DOHH2 (cell line): ENCODE measurements around the gene CLIC1.

ENCODE experiments used
- H3F3A ChIP-seq: fragments of 200-600 bp; sonication (generic), shearing (Covaris generic); 2 replicates; pipeline ENCODE4 v1.6.0; 2016; ENCODE audit warnings: antibody characterized with exemption, mild to moderate bottlenecking; ENCODE audit not compliant: control insufficient read depth, insufficient read depth
- H3K27ac ChIP-seq: fragments of 200-600 bp; sonication (generic); 2 replicates; pipeline ENCODE4 v1.5.1; 2014; ENCODE audit warnings: low read depth, mild to moderate bottlenecking, low read length, moderate library complexity
- H3K27me3 ChIP-seq: fragments of 200-600 bp; sonication (generic); 2 replicates; pipeline ENCODE4 v1.6.1; 2014; ENCODE audit warnings: mild to moderate bottlenecking, low read length, mixed read lengths; ENCODE audit not compliant: control insufficient read depth
- H3K36me3 ChIP-seq: fragments of 200-600 bp; sonication (generic); 2 replicates; pipeline ENCODE4 v1.6.1; 2014; ENCODE audit warnings: mild to moderate bottlenecking, low read length, moderate library complexity, mixed read lengths; ENCODE audit not compliant: control insufficient read depth
- H3K4me1 ChIP-seq: fragments of 200-600 bp; sonication (generic); 2 replicates; pipeline ENCODE4 v1.6.1; 2014; ENCODE audit warnings: mild to moderate bottlenecking, low read length, mixed read lengths; ENCODE audit not compliant: control insufficient read depth
- H3K4me2 ChIP-seq: fragments of 200-600 bp; sonication (generic); 2 replicates; pipeline ENCODE4 v1.6.0; 2014; ENCODE audit warnings: mild to moderate bottlenecking, low read length, moderate library complexity
- H3K4me3 ChIP-seq: fragments of 200-600 bp; sonication (generic); 2 replicates; pipeline ENCODE4 v1.5.1; 2014; ENCODE audit warnings: mild to moderate bottlenecking, low read length, mixed read lengths
- H3K79me2 ChIP-seq: fragments of 200-600 bp; sonication (generic); 2 replicates; pipeline ENCODE4 v1.6.1; 2014; ENCODE audit warnings: mild to moderate bottlenecking, low read length, mixed read lengths; ENCODE audit not compliant: control insufficient read depth
- H3K9me2 ChIP-seq: fragments of 200-600 bp; sonication (generic); replicated peaks from 2 replicates; pipeline ENCODE4 v1.6.1; 2014; ENCODE audit warnings: mild to moderate bottlenecking, low read length, mixed read lengths; ENCODE audit not compliant: control insufficient read depth
- H3K9me3 ChIP-seq: fragments of 200-600 bp; sonication (generic); 2 replicates; pipeline ENCODE4 v1.6.1; 2014; ENCODE audit warnings: antibody characterized with exemption, low read length, mixed read lengths; ENCODE audit not compliant: control insufficient read depth, insufficient read depth
- H4K20me1 ChIP-seq: fragments of 200-600 bp; sonication (generic); 2 replicates; pipeline ENCODE4 v1.6.0; 2014; ENCODE audit warnings: low read depth, mild to moderate bottlenecking, antibody characterized with exemption, low read length, moderate library complexity; ENCODE audit not compliant: control insufficient read depth, insufficient read depth
- CTCF ChIP-seq: fragments of 200-600 bp; sonication (generic); IDR thresholded peaks from one replicate; pipeline ENCODE4 v1.5.1; 2014; ENCODE audit warnings: antibody characterized with exemption, mild to moderate bottlenecking, low read depth, low read length; ENCODE audit not compliant: poor library complexity, severe bottlenecking
- EZH2phosphoT487 ChIP-seq: fragments of 200-600 bp; sonication (generic); IDR thresholded peaks from 2 replicates; pipeline ENCODE4 v1.6.1; 2017; ENCODE audit warnings: borderline replicate concordance, mild to moderate bottlenecking, antibody characterized with exemption, low read length, moderate library complexity, mixed read lengths

Gene CLIC1

DNA sequence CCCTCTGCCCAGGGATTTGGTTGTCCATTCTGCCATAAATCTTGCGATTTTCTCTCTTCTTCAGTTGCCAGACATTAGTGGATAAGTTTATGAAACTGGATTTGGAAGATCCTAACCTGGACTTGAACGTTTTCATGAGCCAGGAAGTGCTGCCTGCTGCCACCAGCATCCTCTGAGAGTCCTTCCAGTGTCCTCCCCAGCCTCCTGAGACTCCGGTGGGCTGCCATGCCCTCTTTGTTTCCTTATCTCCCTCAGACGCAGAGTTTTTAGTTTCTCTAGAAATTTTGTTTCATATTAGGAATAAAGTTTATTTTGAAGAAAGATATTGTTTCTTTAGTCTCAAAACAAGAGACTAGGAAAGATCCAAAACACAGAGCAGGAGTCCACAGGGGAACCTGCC lies 26.0 kb upstream of the CLIC1 start, which contains the start of gene SAPCD1:
Gene SAPCD1, plus strand, starts transcription at position 301 of the 400 bp plus-strand sequence. CDS start 399 bp downstream, outside the sequence.
- H3K9me2 ChIP-seq = no peaks in the 10 kb centered on the region
- no peak within 1 kb of the TSS for H3K4me3 ChIP-seq
- no peaks in the 10 kb centered on the region for H4K20me1 ChIP-seq
- H3K4me2 ChIP-seq = no peak within 1 kb of the TSS
- peaks cover 49% of the 10 kb centered on the region for H3K36me3 ChIP-seq
- no peak within 1 kb of the TSS for H3K27ac ChIP-seq
- no peaks in the 10 kb centered on the region for H3K27me3 ChIP-seq
- no peaks in the 10 kb centered on the region for H3K4me1 ChIP-seq
- no peaks in the 10 kb centered on the region for H3F3A ChIP-seq
- TF ChIP-seq CTCF = no peak
- no peaks in the 10 kb centered on the region for H3K9me3 ChIP-seq
- no peaks in the 10 kb centered on the region for H3K79me2 ChIP-seq

DNA sequence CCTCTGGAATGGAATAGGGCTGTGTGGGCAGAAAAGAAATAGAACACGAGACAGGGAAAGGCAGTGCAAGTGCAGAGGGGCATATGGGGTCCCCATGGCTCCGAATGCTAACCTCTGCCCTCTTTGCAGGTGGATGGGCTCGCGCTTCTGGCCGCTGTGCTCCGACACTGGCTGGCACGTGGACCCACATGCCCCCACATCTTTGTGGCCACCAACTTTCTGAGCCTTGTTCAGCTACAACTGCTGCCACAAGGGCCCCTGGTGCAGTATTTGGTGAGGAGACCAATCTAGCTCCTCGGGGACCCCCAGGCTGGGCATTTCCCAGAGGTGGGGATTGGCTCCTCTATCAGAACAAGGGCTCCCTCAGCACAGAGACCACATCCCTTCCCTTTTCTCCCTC lies 25.0 kb upstream of the CLIC1 start:
- no peaks in the 10 kb centered on the region for H3K4me1 ChIP-seq
- H3F3A ChIP-seq = no peaks in the 10 kb centered on the region
- H3K36me3 ChIP-seq = peaks cover 49% of the 10 kb centered on the region
- no peaks in the 10 kb centered on the region for H3K9me2 ChIP-seq
- H3K9me3 ChIP-seq = no peaks in the 10 kb centered on the region
- no peaks in the 10 kb centered on the region for H4K20me1 ChIP-seq
- H3K4me3 ChIP-seq = no peak overlapping the region
- no peak overlapping the region for H3K4me2 ChIP-seq
- no peak overlapping the region for H3K27ac ChIP-seq
- TF ChIP-seq EZH2phosphoT487 (no peak), CTCF (no peak)
- H3K27me3 ChIP-seq = no peaks in the 10 kb centered on the region
- H3K79me2 ChIP-seq = no peaks in the 10 kb centered on the region

DNA sequence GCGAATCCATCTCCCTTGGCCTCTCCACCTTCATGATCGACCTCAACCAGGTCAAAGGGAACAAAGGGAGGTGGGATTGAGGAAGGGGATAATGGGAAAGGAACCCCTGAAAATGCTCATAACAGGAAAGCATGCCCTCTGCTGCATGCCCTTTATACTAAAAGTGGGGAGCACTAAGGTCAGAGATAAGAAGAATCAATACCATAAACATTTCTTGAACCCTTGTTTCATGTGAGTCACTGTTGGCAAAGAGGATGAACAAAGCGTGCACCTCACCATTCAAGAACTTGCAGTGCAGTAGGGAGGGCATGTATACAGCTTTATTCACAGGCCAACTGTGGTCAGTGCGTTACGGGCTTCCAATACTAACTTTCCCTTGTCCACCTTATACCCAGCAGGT lies 24.5 kb upstream of the CLIC1 start:
- Histone ChIP-seq H4K20me1 (no peaks in the 10 kb centered on the region), H3F3A (no peaks in the 10 kb centered on the region), H3K36me3 (peaks cover 49% of the 10 kb centered on the region), H3K27me3 (no peaks in the 10 kb centered on the region), H3K4me1 (no peaks in the 10 kb centered on the region), H3K9me2 (no peaks in the 10 kb centered on the region), H3K4me2 (no peak overlapping the region), H3K4me3 (no peak overlapping the region), H3K79me2 (no peaks in the 10 kb centered on the region), H3K27ac (no peak overlapping the region), H3K9me3 (no peaks in the 10 kb centered on the region)
- no peak for TF ChIP-seq EZH2phosphoT487

DNA sequence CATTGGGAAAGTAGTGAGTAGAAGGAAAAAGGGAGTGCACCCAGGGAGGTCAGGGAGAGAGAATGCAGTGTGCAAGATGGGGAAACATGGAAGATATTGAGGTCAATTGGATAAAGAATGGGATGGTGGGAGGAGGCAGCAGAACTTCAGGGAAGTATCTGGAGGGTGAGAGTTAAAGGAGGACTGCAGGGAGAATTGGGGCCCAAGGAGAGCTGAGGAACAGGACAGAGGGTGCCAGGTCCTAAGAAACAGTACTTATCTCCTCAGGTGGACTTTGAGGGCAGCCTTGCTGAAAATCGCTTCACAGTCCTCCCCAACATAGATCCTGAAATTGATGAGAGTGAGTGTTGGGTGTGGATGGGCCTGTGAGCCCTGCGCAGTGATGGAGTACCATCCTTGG lies 22.0 kb upstream of the CLIC1 start:
- H3K9me2 ChIP-seq = no peaks in the 10 kb centered on the region

More for the DNA sequence above, 22.0 kb upstream of the CLIC1 start:
- no peaks in the 10 kb centered on the region for H3K79me2 ChIP-seq
- H3K9me3 ChIP-seq = no peaks in the 10 kb centered on the region
- H3K27ac ChIP-seq = no peak overlapping the region
- no peaks in the 10 kb centered on the region for H3F3A ChIP-seq
- no peak for TF ChIP-seq CTCF
- TF ChIP-seq EZH2phosphoT487 = no peak
- no peak overlapping the region for H3K4me2 ChIP-seq
- H4K20me1 ChIP-seq = no peaks in the 10 kb centered on the region
- H3K4me1 ChIP-seq = no peaks in the 10 kb centered on the region
- H3K4me3 ChIP-seq = no peak overlapping the region
- no peaks in the 10 kb centered on the region for H3K27me3 ChIP-seq
- H3K36me3 ChIP-seq = peaks cover 42% of the 10 kb centered on the region
